ENCODE measurements around the gene COX7A1.

The COX7A1 gene

DNA sequence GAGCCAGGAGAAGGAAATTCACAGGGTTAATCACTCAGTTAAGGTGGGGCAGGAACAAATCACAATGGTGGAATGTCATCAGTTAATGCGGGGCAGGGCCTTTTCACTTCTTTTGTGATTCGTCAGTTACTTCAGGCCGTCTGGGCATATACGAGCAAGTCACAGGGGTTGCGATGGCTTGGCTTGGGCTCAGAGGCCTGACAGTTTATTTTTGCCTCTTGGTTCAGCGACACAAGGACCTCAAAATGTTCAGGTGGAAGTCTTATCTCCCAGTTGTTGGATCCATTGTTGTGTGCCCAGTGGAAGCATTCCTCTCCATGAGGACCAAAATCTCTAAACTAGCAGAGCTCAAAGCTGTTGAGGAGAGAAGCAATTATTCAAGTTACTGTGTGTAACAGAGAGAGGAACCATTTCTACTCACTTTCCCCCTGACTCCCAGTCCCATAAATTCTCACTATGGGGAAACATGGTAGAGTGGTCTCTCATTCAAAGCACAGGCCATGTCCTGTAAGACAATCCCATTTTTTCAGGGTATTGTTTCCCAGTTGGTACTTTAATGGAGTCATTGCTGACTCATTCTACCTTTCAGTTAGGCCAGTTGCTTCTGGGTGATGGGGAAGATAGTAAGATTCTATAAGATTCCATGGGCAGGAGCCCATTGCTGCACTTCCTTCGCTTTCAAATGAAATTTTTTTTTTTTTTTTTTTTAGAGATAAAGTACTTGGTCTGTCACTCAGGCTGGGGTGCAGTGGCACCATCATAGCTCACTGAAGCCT is 8.8 kb upstream of the COX7A1 start:
- ChIA-PET POLR2A (no interaction called here), CTCF (interaction anchor here (0.7 kb wide), 1 partner anchor 9 kb away, joined by 4 read pairs; no protein-coding TSS in a partner anchor)

DNA sequence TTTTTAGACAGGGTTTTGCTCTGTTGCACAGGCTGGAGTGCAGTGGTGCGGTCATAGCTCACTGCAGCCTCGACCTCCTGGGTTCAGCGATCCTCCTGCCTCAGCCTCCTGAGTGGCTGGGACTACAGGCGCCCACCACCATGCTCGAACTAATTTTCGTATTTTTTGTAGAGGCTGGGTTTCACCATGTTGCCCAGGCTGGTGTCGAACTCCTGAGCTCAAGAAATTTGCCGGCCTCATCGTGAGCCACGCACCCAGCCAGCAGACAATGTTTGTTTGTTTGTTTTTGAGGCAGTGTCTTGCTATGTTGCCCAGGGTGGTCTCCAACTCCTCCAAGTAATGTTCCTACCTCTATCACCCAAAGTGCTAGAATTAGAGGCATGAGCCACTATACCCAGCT is 879 bp upstream of the COX7A1 start:
- ChIA-PET POLR2A (no interaction called here), CTCF (interaction anchor here (1.0 to 2.3 kb wide), 5 partner anchors 13 to 92 kb away, joined by 3 to 8 read pairs (median 3); partner anchors contain the start of gene CAPNS1)
- TF ChIP-seq, protein P1, sequence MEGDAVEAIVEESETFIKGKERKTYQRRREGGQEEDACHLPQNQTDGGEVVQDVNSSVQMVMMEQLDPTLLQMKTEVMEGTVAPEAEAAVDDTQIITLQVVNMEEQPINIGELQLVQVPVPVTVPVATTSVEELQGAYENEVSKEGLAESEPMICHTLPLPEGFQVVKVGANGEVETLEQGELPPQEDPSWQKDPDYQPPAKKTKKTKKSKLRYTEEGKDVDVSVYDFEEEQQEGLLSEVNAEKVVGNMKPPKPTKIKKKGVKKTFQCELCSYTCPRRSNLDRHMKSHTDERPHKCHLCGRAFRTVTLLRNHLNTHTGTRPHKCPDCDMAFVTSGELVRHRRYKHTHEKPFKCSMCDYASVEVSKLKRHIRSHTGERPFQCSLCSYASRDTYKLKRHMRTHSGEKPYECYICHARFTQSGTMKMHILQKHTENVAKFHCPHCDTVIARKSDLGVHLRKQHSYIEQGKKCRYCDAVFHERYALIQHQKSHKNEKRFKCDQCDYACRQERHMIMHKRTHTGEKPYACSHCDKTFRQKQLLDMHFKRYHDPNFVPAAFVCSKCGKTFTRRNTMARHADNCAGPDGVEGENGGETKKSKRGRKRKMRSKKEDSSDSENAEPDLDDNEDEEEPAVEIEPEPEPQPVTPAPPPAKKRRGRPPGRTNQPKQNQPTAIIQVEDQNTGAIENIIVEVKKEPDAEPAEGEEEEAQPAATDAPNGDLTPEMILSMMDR (IDR thresholded peaks at IDR 0.05; ENCODE audit: control extremely low read depth, extremely low read depth, low read depth, missing control alignments), result no peak
- no peak for DNase-seq (ENCODE audit: extremely low spot score)

More for the DNA sequence above, 8.8 kb upstream of the COX7A1 start:
- TF ChIP-seq, protein P1 (IDR thresholded peaks at IDR 0.05; ENCODE audit: control extremely low read depth, extremely low read depth, low read depth, missing control alignments), result no peak
- DNase-seq (ENCODE audit: extremely low spot score), result no peak

DNA sequence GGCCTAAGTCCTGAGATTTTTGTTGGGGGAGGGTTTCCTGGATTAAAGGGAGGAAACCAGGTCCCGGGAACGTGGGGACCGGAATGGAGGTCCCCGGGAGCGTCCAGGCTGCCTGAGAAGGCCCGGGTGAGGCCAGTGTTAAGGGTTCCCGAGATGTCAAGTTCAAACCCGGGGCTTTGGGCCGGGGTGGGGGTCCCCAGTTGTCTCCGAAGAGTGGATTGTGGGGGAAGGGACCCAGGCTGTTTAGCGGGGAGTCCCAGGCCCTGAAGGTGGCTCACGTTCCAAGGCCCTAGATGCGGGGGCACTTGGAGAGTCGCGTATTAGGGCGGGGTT is 262 bp downstream of the COX7A1 start:
- DNase-seq (ENCODE audit: extremely low spot score), result peak; percentile 20
- ChIA-PET POLR2A (no interaction called here), CTCF (no interaction called here)
- TF ChIP-seq, protein P1 (IDR thresholded peaks at IDR 0.05; ENCODE audit: control extremely low read depth, extremely low read depth, low read depth, missing control alignments), result no peak

DNA sequence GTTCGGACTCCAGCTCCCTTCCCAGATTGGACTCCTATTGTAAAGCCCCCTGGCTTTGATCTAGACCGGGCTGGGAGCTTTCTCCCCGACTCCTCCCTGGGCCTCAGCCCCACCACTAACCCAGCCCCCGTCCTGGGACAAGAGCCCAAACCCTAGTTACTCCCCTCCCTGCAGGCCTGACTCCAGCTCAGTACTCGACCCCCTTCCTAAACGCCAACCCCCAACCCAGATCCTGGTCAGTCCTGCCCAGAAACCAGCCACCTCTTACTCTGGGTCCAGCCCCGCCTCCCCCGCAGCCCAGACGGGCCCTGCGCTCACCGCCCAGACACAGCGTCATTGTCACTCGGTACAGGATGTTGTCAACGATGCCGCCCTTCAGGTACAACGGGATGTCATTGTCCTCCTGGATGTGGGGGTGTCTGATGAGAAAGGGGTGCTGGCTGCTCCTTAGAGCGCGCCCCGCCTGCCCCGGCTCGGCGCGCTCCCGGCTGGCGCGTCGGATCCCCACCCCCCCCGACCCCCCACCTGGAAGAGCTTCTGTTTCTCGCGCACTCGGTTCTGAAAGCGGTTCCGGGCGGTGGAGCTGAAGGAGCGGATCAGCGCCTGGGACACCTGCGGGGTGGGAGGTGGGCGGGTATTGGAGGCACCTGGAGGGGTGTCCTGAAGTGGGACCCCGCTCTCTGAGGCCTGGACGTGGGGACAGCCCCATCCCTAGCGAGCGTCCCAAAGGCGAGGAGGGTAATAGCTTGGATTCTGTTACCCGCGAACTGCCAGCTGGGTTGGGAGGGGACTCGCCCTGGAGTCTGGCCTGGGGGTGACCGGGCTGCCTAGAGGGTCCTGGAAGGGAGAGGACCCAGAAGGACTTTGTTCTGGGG is 866 bp downstream of the COX7A1 start:
- ChIA-PET CTCF (interaction anchor here (1.4 to 2.1 kb wide), 3 partner anchors 21 to 90 kb away, joined by 4 to 5 read pairs (median 5); no protein-coding TSS in a partner anchor), POLR2A (no interaction called here)
- TF ChIP-seq, protein P1 (IDR thresholded peaks at IDR 0.05; ENCODE audit: control extremely low read depth, extremely low read depth, low read depth, missing control alignments), result no peak
- no peak for DNase-seq (ENCODE audit: extremely low spot score)

DNA sequence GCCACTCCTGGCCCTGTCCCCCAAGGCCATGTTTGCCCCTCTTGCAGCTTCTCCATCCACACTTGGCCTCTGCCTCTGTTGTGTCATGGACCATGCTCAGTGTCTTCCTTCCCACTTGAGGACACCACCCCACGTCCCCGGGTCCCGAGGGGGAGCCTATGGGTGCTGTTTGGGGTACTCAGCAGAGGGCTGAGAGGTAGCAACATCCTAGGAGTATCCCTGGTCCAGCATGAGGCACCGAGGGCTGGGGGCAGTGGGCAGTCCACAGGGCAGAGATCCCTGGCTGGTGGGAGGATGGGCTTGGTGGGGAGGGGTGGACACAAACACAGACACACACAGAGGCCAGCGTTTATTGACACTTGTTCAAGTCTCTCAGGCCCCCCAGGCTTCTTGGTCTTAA is 1.7 kb downstream of the COX7A1 start:
- ChIA-PET POLR2A (no interaction called here), CTCF (interaction anchor here (1.4 to 2.1 kb wide), 3 partner anchors 20 to 90 kb away, joined by 4 to 5 read pairs (median 5); no protein-coding TSS in a partner anchor)
- no peak for DNase-seq (ENCODE audit: extremely low spot score)
- TF ChIP-seq, protein P1 (IDR thresholded peaks at IDR 0.05; ENCODE audit: control extremely low read depth, extremely low read depth, low read depth, missing control alignments), result no peak

DNA sequence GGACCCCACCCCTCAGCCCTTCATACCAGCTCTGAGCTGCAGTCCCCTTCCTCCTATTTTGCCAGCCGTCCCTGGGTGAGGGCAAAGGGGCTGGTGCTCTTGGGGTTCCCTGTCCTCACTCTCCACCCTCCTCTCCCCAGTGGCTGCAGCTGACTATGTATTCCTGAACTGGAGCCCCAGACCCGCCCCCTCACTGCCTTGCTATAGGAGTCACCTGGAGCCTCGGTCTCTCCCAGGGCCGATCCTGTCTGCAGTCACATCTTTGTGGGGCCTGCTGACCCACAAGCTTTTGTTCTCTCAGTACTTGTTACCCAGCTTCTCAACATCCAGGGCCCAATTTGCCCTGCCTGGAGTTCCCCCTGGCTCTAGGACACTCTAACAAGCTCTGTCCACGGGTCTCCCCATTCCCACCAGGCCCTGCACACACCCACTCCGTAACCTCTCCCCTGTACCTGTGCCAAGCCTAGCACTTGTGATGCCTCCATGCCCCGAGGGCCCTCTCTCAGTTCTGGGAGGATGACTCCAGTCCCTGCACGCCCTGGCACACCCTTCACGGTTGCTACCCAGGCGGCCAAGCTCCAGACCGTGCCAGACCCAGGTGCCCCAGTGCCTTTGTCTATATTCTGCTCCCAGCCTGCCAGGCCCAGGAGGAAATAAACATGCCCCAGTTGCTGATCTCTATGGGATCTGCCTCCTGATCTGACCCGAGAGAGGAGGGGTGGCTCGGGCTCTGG is 2.4 kb downstream of the COX7A1 start:
- ChIA-PET POLR2A (interaction anchor here (0.6 kb wide), 1 partner anchor 96 kb away, joined by 5 read pairs; no protein-coding TSS in a partner anchor), CTCF (interaction anchor here (1.4 to 2.1 kb wide), 3 partner anchors 20 to 89 kb away, joined by 4 to 5 read pairs (median 5); no protein-coding TSS in a partner anchor)
- no peak for DNase-seq (ENCODE audit: extremely low spot score)
- TF ChIP-seq, protein P1 (IDR thresholded peaks at IDR 0.05; ENCODE audit: control extremely low read depth, extremely low read depth, low read depth, missing control alignments), result no peak
